CD4-positive, alpha-beta T cell treated with Interleukin-15 for 4 hours (primary cell): ENCODE results near the gene CD55.

Experiments
- DNase-seq: peaks from one replicate; pipeline ENCODE4 v3.0.0-alpha.2; 2020; ENCODE audit warnings: low spot score

The CD55 gene

DNA sequence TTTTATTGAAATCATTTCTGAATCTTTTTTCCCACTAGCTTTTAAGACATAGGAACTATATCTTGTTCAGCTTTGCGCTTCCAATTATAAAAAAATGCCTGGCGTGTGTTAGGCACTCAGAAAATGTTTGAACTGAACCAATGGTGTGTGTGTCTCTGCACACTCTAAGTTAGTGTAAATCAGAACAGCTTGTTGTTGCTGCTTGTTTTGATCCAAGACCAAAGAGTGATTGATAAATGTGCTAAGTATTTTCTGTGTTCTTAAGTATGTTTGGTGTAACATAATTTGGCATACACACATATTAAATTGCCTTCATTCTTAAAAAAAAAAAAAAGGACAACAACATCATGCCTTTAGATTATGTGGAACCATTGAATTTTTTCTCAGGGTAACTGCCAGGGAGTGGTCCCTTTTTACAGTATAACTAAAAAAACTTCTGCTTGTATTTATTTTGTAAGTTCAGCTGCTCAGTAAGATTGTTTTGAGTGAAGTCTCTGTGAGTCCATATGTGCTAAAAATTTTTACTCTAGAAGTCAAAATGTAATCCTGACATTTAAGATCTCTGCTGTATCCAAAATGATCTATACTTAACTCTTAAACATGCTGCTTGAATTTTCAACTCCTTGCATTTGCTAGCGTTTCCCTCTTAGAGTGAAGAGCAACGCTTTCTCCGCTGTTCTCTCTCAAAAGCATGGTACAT is 8.7 kb downstream of the CD55 start:
- no peak for DNase-seq

DNA sequence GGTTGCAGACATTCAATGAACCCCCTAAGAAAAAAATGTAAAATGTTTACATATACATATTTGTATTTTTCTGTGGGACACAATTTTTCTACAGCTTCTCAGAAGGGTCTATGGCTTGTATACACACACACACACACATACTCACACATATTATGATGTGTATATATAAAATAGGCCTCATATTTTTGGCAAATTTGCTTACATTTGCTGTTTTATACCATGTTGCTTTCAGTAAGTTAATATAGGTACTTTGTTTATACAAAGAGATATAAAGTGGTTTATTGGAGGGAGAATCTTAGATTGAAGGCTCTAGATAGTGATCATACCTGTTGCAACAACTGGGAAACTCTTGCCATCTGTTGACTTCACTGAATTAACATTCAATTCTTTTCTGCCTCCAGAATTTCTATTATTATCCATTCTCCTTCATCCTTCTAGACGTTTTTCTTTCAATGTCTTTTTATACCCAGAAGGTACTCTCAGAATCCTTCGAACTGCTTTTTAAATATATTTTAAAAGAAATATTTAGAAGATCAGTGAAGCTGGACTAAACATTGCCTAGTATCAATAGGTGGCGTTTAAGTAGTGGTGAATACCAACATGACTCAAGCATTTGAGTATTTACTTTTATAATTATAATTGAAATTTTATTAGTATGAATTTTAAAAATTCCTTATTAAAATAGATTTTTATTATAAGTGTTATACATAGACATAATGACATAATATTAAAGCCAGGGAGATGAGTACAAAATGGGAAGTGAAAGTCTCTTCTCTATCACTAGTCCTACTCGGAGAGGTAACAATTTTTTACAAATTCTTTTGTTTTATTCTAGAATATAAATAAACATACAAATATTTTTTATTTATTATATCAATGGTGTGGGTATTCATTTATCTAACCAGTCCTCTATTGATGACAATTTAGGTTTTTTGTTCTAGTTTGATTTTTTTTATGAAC is 10.2 kb downstream of the CD55 start:
- DNase-seq: no peak

DNA sequence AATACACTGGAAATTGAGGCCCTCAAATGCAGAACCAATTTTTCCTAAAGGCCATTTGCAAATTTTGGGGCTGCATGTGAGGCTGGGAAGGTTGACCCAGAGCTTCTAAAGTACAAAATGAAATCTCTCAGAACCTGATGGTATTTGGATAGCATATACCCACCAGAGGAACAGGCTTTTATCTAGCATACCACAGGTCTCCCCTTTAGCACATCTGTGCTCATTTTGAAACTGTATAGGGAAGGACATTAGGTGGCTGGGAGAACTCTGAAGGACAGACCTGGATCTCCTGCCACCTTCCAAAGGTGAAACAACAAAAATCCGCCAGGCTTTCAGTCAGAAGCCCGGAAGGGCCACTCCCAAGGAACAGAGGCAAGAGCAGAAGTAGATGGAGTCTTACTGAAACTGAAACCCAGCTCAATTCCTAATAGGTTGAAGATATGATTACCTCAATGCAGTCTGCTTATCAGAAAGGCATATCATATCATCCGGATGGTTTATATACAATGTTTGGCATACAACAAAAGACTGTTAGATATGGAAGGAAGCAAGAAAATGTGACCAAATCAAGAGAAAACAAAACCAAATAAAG is 11.6 kb downstream of the CD55 start:
- no peak for DNase-seq

DNA sequence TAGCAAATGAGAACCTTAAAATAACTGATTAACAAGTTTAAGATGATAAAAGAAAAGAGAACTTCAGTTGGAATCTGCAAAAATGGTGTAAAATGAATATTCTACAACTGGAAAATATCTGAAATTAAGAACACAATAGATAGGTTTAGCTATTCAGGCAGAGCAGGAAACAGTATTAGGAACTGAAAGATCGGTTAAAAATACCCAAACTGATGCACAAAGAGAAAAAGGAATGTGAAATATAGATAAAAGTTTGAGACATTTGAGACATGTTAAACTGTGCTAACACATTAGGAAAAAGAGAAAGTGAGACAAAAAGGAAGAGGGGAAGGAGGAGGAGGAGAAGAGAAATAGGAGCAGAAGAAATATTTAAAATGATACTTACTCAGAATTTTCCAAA is 12.1 kb downstream of the CD55 start:
- DNase-seq: no peak

DNA sequence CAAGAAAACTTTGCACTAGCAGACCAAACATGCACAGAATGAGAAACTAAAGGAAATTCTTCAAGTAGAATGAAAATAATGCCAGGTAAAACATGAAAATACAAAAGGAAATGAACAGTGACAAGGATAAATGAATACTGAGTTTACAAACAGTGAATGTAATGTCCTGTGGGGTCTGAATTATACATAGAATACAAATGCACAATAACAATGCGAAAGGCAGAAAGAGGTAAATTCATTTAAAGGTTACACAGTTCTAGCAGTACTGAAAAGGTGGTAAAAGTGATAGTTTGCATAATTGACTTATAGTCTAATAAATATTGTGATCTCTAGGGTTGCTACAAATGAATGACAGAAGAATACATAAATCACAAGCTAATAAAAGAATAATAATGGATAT is 12.9 kb downstream of the CD55 start:
- DNase-seq: no peak

DNA sequence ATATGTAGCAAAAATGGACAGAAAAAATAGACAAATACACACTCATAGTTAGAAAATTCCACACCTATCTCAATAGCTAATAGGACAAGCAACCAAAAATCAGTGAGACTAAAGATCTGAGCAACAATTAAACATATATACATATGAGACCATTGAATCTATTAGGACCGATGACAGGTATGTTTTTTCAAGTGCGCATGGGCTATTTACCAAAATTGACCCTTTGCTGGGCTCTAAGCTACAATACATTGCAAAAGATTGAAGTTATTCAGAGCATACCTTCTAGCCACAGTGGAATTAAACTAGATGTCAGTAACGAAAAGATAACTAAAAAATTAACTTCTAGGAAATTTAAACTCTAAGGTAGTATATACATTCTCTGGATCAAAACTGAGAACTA is 13.7 kb downstream of the CD55 start:
- DNase-seq: no peak

DNA sequence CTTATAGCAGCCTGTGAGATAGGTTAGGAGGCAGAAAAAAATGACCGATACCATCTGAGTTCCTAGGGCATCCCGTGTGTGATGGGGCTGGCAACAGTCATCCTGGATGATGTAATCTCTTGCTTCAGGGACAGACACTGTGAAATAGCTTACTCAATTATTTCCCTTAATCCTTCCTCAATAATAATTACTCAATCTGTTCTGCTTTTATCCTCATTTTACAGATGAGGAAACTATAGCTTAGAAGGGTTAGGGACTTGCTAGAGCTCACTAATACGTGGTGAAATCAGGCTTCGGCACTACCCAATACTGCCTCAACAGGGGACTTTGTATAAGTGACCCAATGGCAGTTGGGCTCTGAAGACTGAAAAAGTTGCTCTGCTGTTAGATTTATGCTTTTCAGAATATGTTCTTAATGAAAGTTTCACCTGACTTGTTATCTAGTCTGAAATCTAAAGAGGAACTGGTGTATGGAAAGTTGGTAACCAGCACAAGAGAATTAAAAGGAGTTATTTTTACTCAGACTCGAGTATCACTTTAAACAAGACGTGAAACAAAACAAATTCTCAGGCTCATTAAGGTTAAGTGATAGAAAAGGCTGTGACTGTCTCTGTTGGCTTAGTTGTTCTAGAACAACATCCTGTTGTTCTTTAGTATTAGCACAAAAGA is 14.4 kb downstream of the CD55 start:
- DNase-seq: peak; percentile 24

DNA sequence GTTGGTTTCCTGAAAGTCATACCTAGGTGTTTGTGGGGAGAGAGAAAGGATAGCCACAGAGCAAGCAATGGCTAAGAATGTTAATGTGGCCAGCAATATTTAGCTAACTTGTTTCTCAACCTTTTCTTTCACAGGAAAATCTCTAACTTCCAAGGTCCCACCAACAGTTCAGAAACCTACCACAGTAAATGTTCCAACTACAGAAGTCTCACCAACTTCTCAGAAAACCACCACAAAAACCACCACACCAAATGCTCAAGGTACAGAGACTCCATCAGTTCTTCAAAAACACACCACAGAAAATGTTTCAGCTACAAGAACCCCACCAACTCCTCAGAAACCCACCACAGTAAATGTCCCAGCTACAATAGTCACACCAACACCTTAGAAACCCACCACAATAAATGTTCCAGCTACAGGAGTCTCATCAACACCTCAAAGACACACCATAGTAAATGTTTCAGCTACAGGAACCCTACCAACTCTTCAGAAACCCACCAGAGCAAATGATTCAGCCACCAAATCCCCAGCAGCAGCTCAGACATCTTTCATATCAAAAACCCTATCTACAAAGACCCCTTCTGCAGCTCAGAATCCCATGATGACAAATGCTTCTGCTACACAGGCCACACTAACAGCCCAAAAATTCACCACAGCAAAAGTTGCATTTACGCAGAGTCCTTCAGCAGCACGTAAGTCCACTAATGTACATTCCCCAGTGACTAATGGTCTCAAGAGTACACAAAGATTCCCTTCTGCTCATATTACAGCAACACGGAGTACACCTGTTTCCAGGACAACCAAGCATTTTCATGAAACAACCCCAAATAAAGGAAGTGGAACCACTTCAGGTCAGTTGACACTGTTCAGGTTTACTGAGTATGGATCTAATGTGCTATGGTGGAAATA is 15.3 kb downstream of the CD55 start:
- peak; percentile 82 for DNase-seq

DNA sequence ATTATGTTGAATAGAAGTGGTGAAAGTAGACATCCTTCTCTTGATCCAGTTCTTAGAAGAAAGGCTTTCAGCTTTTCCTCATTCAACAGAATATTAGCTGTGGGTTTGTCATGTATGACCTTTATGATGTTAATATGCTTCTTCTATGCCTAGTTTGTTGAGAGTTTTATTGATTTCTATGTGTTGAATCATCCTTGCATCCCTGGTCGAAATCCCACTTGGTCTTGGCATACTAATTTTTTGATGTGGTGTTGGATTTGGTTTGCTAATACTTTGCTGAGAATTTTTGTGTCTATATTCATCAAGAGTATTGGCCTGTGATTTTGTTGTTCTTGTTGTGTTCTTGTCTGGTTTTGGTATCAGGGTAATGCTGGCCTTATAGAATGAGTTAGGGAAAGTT is 20.9 kb downstream of the CD55 start:
- DNase-seq: no peak

DNA sequence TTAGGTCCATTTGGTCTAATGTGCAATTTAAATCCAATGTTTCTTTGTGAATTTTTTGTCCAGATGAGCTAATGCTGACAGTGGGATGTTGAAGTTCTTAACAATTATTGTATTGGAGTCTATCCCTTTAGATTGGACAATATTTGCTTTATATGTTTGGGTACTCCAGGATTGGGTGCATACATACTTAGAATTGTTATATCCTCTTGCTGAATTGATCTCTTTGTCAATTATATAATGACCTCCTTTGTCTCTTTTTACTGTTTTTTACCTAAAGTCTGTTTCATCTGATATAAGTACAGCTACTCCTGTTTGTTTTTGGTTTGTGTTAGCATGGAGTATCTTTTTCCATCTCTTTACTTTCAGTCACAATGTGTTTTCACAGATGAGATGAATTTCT is 22.2 kb downstream of the CD55 start:
- DNase-seq: no peak

DNA sequence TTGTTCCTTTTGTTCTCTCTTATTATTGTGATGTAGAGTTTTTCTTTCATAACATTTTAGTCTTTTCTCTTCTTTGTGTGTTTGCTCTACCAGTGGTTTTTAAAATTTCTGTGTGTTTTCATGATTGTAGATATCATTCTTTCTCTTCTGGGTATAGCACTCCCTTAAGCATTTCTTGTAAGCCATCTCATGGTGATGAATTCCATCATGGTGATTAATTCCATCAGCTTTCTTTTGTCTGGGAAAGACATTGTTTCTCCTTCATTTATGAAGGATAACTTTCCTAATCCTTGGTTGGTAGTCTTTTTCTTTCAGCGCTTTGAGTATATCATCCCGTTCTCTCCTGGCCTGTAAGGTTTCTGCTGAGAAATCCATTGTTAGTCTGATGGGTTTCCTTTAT is 22.7 kb downstream of the CD55 start:
- no peak for DNase-seq

DNA sequence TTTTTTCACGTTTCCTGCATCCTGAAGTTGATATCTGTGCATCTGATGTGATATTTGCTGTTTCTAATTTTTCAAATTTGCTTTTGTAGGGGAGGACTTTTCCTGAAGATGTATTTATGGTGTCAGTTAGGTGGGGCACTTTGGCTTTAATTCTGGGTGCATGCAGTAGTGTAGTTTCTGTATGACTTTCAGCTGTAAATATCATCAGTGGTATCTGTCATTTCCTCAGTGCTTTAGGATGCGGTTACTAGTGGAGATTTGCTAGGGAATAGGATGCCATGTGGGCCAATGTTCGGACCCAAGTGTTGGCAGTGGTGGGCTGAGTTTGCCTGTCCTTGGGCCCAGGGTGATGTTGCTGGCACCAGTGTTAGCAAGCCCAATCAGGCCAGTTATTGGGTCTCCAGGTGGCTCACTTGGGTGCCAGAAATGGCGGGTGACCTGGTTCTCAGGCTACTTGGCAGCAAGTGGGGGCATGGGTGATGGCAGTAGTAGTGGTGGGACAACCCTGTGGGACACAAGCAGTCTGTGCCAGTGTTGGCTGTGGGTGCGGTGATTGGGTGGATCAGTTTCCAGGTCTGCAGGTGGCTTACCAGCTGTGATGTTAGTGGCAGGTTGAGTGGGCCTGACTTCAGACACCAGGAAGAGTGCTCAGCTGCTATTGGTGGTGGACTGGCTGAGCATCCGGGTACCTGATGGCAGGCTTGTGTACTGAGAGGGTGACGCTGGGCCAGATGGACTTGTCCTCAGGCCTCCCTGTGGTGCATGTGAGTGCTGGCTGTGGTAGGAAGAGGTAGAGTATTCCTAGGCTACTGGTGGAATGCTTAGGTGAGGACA is 24.4 kb downstream of the CD55 start:
- DNase-seq: no peak

DNA sequence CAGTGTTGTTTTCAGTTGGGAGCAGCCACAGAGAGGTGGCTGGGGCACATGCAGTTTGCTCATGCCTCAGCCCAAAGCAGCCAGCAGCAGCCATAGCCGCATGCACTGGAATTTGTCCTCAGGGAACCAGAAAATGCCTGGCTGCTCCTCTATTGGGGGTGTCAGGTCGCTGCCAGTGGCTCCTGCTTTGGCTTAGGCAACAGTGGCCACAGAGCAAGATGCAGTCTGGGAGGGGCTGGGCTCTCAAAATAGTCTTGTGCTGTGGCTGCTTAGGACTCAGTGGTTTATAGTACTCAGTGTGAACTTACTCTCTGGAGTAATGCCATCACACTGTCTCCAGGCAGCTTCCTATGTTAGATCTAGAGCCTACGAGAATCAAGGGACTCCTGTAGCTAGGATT is 25.0 kb downstream of the CD55 start:
- DNase-seq: no peak

DNA sequence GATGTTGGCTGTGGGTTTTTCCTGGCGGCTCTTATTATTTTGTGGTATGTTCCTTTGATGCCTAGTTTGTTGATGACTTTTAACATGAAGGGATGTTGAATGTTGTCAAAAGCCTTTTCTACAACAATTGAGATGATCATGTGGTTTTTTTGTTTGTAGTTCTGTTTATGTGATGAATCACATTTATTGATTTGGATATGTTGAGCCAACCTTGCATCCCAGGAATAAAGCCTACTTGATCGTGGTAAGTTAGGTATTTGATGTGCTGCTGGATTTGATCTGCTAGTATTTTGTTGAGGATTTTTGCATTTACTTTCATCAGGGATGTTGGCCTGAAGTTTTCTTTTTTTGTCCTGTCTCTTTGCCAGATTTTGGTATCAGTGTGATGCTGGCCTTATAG is 28.5 kb downstream of the CD55 start:
- DNase-seq: no peak

DNA sequence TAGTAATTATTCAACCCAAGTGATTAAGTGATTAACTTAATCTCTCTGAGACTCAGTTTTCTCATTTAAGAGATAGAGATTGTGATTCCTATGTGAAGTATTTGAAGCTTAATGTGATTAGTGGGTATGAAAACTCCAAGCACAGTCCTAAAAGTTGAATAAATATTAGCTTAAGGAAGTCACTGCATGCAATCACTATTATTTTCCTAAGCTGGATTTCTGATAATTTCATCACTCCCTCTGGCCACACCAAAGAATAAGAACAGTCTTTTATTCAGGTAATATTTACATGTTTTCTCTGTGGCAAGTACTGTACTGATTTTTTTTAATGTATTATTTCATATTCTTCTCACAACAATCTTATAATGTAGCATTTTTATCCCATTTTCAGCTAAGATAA is 31.1 kb downstream of the CD55 start:
- DNase-seq: no peak

DNA sequence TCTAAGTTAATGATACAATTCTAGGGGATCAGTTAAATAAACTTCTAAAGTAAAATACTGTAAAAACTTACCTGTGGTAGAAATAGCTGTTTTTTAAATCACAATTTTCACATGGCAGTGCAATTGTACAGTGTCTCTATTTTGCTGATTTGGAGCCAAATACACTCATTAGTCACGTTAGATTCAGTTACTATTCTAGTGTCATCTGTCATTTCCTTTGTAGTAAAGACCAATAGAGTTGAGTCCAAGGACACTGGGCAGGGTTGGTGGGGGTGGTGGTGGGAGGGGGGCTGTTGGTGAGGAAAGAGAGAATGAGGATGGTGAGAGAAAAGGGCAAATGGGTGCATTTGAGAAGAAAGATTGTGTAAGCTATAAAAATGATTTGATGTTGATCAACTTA is 33.6 kb downstream of the CD55 start:
- DNase-seq: no peak

DNA sequence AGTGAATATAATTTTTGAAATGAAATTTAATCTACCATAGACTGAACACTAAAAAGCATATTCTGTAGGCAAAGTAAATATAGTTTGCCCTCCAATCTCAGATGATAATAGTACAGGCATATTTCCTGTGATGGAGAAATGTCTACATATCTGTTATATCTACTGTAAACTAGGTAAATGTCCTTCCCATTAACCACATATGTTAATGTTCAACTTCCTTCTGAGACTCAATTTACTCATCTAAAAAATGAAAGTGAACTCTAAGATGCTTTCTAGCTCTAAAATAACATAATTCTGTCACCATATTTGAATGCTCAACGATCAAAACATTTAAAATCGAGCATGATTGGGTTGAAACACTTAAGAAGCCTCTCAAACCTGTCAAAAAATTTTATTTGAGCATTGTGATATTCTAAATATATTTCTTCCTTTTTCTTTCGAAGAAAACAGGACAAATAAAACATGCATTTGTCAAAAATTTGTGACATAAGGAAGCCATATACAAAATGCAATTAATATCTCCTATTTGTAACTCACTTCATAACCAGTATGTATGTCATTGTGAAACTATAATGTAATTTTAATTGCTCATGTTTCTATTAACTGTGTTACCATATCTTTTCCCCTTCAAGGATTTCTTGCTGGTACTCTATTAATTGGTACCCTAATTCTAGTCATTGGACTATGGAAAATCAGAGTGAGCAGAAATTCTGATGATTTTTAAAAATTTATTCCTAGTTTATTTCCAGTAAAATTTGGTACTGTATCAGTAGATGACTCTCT is 34.2 kb downstream of the CD55 start:
- no peak for DNase-seq

DNA sequence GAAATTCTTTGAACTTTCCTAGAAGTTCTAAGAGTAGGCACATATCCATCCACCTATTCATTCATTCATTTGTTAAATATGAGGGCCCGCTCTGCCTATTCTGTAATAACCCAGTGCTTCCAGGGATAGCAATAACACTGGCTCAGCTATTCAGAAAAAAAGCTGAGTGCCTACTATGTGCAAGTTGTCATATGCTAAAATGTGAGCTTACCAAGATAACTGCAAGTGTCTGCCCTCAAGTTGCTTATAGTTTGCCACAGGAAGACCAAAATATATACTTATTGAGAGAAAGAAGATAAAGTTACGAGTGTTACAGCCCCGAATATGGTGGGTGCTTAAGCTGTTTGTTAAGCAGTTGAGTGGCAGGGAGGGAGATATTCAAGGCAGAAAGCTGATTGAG is 39.6 kb downstream of the CD55 start:
- no peak for DNase-seq

DNA sequence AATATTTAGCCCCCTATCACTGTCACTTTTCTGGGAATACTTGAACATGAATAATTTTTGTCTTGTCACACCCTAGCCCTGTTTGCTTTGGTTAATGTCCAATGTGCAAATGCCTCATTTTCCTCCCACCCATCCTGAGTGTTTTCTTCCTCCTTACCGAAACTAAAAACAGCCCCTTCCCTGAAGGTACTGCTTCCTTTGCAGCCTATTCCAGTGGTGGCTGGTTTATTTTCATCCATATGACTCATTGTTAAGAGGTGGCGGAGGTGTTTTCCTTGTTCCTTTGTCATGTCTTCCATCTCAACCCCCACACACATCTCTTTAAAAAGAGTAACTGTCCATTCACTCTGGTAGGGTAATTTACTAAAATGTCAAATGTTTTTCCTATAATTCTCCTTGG is 40.4 kb downstream of the CD55 start:
- DNase-seq: no peak
